GM18505 (cell line): Measurements from ENCODE around the gene TTC4.
"Not testable (repeated sequence)": the region's sequence is repeated elsewhere in the genome, so short reads cannot be mapped to it uniquely, and the experiment has no call there.

ENCODE experiments used
- ATAC-seq: cut with Tn5 transposase; IDR thresholded peaks from one replicate; pipeline ENCODE4 v1.9.1; 2021; ENCODE audit not compliant: unreplicated experiment
- POLR2A ChIP-seq: IDR thresholded peaks from 4 replicates; pipeline ENCODE4 v1.6.1; 2011; ENCODE audit warnings: borderline replicate concordance; ENCODE audit not compliant: insufficient read depth, insufficient read length; ENCODE audit errors: extremely low read depth

Gene TTC4

GRCh38 chr1:54768093-54768492 lies 52.4 kb downstream of the TTC4 start:
- TF ChIP-seq POLR2A = no peak
- ATAC-seq = no peak

DNA sequence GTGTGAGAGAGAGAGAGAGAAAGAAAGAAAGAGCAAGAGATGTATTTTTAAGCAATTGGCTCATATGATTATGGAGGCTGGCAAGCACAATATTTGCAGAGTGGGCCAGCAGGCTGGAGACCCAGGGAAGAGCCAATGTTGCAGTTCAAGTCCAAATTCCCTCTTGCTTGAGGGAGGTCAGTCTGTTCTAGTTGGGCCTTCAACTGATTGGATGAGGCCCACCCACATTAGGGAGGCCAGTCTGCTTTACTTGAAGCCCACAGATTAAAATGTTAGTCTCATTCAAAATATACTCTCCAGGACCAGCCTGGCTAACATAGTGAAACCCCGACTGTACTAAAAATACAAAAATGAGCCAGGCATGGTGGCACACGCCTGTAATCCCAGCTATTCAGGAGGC lies 57.3 kb downstream of the TTC4 start:
- ATAC-seq = no peak

GRCh38 chr1:54774820-54775498 lies 59.3 kb downstream of the TTC4 start:
- TF ChIP-seq POLR2A = no peak
- no peak for ATAC-seq

More for the DNA sequence above, 57.3 kb downstream of the TTC4 start:
- TF ChIP-seq POLR2A = no peak

DNA sequence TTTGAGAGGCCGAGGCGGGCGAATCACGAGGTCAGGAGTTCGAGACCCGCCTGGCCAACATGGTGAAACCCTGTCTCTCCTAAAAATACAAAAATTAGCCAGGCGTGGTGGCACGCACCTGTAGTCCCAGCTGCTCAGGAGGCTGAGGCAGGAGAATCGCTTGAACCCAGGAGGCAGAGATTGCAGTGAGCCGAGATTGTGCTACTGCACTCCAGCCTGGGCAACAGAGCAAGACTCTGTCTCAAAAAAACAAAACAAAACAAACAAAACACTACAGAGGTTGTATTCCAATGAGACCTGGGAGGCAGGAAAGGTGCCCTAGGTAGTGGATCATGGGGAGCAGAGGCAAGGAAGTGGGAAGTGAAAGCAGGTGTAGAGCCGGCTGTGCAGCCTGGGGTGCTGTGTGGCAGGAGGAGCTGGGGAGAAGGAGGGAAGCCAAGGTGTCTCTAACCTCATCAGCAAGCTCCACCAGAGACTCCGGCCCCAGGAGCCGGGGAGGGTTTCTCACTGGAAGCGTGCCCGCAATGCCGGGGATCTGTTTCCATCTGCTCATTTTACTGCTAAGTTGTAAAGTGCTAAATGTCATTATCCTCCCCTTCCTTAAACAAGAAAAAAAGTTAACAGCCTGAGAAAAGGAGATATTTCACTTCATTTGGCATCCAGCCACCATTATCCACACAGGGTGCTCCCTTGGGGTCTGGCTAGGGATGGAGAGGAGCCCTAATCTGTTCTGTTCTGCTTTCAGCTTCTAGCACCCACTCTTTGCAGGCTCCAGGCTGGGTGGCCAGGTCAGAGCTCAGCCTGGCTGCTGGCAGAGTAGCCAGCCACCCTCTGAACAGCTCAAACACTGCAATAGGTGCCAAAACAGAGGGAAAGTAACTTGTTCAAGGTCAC lies 60.4 kb downstream of the TTC4 start:
- not testable (repeated sequence) for ATAC-seq

GRCh38 chr1:54777011-54777410 lies 61.4 kb downstream of the TTC4 start:
- no peak for ATAC-seq

GRCh38 chr1:54777431-54777830 lies 61.8 kb downstream of the TTC4 start:
- ATAC-seq = no peak
- TF ChIP-seq POLR2A = no peak

More at GRCh38 chr1:54777011-54777410, 61.4 kb downstream of the TTC4 start:
- TF ChIP-seq POLR2A = no peak

DNA sequence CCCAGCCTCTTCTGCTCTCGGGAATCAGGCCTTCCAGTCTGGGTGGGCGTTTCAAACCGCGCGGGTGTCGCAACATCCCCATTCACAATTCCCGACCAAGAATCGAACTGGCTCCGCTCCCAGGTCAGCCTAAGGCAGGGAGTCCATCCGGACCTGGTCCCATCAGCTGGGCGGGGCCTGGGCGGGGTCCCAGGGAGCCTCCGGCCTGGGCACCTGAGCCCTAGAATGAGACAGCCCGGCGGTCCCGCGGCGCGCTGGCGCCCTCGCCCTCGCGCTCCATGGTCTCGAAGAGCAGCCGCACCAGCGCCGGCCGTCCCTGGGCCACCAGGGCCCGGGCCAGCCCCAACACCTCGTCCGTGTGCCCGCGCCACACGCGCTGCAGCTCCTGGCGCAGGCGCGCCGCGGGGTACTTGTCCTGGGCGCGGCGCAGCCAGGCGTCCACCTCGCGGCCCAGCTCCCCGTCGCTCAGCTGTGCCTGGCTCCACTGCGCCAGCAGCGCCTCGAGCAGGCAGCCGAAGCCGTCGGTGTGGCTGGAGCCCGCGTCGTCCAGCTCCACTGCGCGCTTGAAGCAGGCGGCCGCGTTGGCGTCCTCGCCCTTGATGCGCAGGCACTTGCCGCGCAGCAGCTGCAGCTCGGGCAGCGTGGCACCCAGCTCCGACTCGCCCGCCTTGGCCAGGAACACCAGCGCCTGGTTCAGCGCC lies 65.5 kb downstream of the TTC4 start:
- no peak for TF ChIP-seq POLR2A
- ATAC-seq = no peak

GRCh38 chr1:54782156-54782555 lies 66.5 kb downstream of the TTC4 start:
- no peak for ATAC-seq
- no peak for TF ChIP-seq POLR2A

GRCh38 chr1:54782588-54782987 lies 66.9 kb downstream of the TTC4 start:
- ATAC-seq = no peak
- TF ChIP-seq POLR2A = no peak

- ATAC-seq = no peak
- TF ChIP-seq POLR2A = no peak
Observed at GRCh38 chr1:54784066-54784465, 68.4 kb downstream of the TTC4 start.

- no peak for TF ChIP-seq POLR2A
- ATAC-seq = no peak
Observed at GRCh38 chr1:54786778-54787177, 71.1 kb downstream of the TTC4 start.

- ATAC-seq = no peak
- no peak for TF ChIP-seq POLR2A
Observed at GRCh38 chr1:54787604-54788003, 71.9 kb downstream of the TTC4 start.

DNA sequence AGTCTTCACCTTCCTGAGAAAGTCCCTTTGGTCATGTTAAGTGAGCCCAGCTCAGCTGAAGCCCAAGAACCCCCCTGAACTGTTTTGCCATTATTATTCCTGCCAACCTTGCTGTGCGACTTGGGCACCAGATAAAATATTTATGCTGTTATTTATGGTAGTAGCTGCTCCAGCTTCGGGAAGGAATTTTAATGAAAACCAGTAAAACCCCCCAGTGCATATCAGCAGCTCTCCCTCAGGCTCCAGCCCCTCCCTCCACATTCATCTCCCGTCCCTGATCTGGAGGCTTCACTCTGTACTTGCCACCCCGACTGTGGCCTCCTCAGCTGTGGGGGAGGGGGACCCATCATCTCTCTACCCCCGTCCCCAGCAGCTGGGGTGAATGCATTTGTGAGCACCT lies 72.8 kb downstream of the TTC4 start:
- no peak for TF ChIP-seq POLR2A
- ATAC-seq = no peak
